ENCODE results near the gene MFN1. TPM values are rescaled to one million over a fixed set of nuclear protein-coding genes. Genes with fewer than 3 reads are reported as not detected.

Gene MFN1
- total RNA-seq, 1 experiment from 2014 or later = 45.2 TPM

GRCh38 chr3:179333084-179333483 is 14.4 kb upstream of the MFN1 start:
- Histone ChIP-seq H3K79me2 (ENCODE audit: insufficient read depth, low read length) (no peaks in the 10 kb centered on the region), H3K4me2 (ENCODE audit: insufficient read depth, insufficient read length, low read length) (no peak overlapping the region), H3T11ph (ENCODE audit: low read length) (no peak overlapping the region), H3K27me3 (ENCODE audit: insufficient read depth, low read length) (no peaks in the 10 kb centered on the region), H3K23me2 (ENCODE audit: insufficient read length, low read depth, low read length, poor library complexity, severe bottlenecking) (no peaks in the 10 kb centered on the region), H3K79me1 (ENCODE audit: insufficient read depth, low read depth, low read length, poor library complexity, severe bottlenecking) (peaks cover 3% of the 10 kb centered on the region), H3K56ac (ENCODE audit: insufficient read length, low read depth, low read length) (no peak overlapping the region), H4K91ac (ENCODE audit: insufficient read length, low read depth, low read length) (no peak overlapping the region), H4K5ac (ENCODE audit: insufficient read length, low read depth, low read length) (no peak overlapping the region), H2BK12ac (ENCODE audit: insufficient read length, low read depth, low read length) (no peak overlapping the region), H3K14ac (ENCODE audit: insufficient read depth, low read length) (no peak overlapping the region), H3K27ac (ENCODE audit: insufficient read length, low read depth, low read length) (no peak overlapping the region), H3K4me1 (ENCODE audit: insufficient read depth, low read length) (no peaks in the 10 kb centered on the region), H2BK5ac (ENCODE audit: insufficient read length, low read length) (no peak overlapping the region), H3K4ac (ENCODE audit: low read depth, low read length) (no peak overlapping the region), H3K18ac (ENCODE audit: insufficient read length, low read depth, low read length) (no peak overlapping the region), H2BK120ac (ENCODE audit: low read depth, low read length, poor library complexity, severe bottlenecking) (no peak overlapping the region), H2AK5ac (ENCODE audit: insufficient read length, low read length) (no peak overlapping the region), H2BK15ac (ENCODE audit: low read depth, low read length) (no peak overlapping the region), H2AFZ (ENCODE audit: low read length) (no peak overlapping the region), H4K20me1 (ENCODE audit: control insufficient read depth, insufficient read depth, insufficient read length) (no peaks in the 10 kb centered on the region), H4K8ac (replicated peaks; ENCODE audit: insufficient read length, low read depth, low read length) (no peak overlapping the region), H3K9me3 (ENCODE audit: control insufficient read depth, low read depth, low read length) (no peaks in the 10 kb centered on the region), H2BK20ac (ENCODE audit: low read depth, low read length, poor library complexity, severe bottlenecking) (no peak overlapping the region), H3K23ac (ENCODE audit: insufficient read length, low read depth, low read length) (no peak overlapping the region), H3K9ac (ENCODE audit: extremely low read depth, insufficient read length, low read length) (no peak overlapping the region)
- DNase-seq = no peak
- Mint-ChIP-seq H3K4me3 (no peak overlapping the region), H3K9me3 (no peaks in the 10 kb centered on the region), H3K27ac (no peak overlapping the region), H3K36me3 (ENCODE audit: insufficient read depth in 1 of 3, low read depth in 3 of 3) (peaks cover 50 to 87% (median 77%) of the 10 kb centered on the region in 3 experiments; a peak in 6 of 7 replicates), H3K4me1 (no peaks in the 10 kb centered on the region), H3K27me3 (ENCODE audit: low read depth) (no peaks in the 10 kb centered on the region)
- TF ChIP-seq, protein P1, sequence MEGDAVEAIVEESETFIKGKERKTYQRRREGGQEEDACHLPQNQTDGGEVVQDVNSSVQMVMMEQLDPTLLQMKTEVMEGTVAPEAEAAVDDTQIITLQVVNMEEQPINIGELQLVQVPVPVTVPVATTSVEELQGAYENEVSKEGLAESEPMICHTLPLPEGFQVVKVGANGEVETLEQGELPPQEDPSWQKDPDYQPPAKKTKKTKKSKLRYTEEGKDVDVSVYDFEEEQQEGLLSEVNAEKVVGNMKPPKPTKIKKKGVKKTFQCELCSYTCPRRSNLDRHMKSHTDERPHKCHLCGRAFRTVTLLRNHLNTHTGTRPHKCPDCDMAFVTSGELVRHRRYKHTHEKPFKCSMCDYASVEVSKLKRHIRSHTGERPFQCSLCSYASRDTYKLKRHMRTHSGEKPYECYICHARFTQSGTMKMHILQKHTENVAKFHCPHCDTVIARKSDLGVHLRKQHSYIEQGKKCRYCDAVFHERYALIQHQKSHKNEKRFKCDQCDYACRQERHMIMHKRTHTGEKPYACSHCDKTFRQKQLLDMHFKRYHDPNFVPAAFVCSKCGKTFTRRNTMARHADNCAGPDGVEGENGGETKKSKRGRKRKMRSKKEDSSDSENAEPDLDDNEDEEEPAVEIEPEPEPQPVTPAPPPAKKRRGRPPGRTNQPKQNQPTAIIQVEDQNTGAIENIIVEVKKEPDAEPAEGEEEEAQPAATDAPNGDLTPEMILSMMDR (conservative IDR thresholded peaks at IDR 0.05) = no peak
- WGBS (ENCODE audit: extremely low coverage, insufficient read length, low lambda C conversion rate) = no CpG with 5 or more reads among the region's 2 CpGs
